Adrenal gland (tissue), 12 donors: ENCODE measurements around the gene UNC13B. TPM values are rescaled to one million over a fixed set of nuclear protein-coding genes. Genes with fewer than 3 reads are reported as not detected.

Experiments used
- DNase-seq, 7 donors: peaks; one replicate each; pipeline ENCODE4 v3.0.0-alpha.2; 2019 to 2020
- H3K27ac ChIP-seq, 5 donors: fragments of 200-600 bp; sonication (generic) in 4 of 5; 1 replicate in 3 of 5; 2 replicates in 2 of 5; pipeline versions ENCODE4 v1.5.1 to v1.8.0; 2016 to 2020; ENCODE audit warnings: mild to moderate bottlenecking in 1 of 5
- H3K27me3 ChIP-seq: fragments of 200-600 bp; 2 replicates; pipeline ENCODE4 v1.8.0; 2021
- H3K36me3 ChIP-seq, 2 donors: fragments of 200-600 bp; replicated peaks in 1 of 2; 1 replicate in 1 of 2; 2 replicates in 1 of 2; pipeline versions ENCODE4 v1.5.1 to v1.8.0; 2018 to 2022
- H3K4me1 ChIP-seq, 2 donors: fragments of 200-600 bp; replicated peaks in 1 of 2; 1 replicate in 1 of 2; 2 replicates in 1 of 2; pipeline versions ENCODE4 v1.5.1 to v1.8.0; 2018 to 2021
- H3K4me3 ChIP-seq, 4 donors: fragments of 200-600 bp; sonication (generic) in 3 of 4; one replicate each; pipeline ENCODE4 v1.5.1; 2016 to 2018
- H3K9me3 ChIP-seq, 3 donors: fragments of 200-600 bp; sonication (generic) in 1 of 3; replicated peaks in 1 of 3; 1 replicate in 2 of 3; 2 replicates in 1 of 3; pipeline versions ENCODE4 v1.5.1 to v1.8.0; 2016 to 2021
- POLR2A ChIP-seq, 2 donors: fragments of 450-650 bp; IDR thresholded peaks; one replicate each; pipeline ENCODE4 v1.6.1; 2017; ENCODE audit warnings: antibody characterized with exemption in 2 of 2, mild to moderate bottlenecking in 2 of 2, moderate library complexity in 1 of 2
- WGBS, 4 donors: extraction: QIAGEN DNeasy Blood & Tissue Kit in 2 of 4; methylation state at CpG; one replicate each; pipeline versions ENCODE4 v1.1.5 to v1.1.7; 2013 to 2017; 5-methylcytosine and 5-hydroxymethylcytosine counted together
- intact Hi-C, 2 donors: fragments of 100-400 bp; cut with DNase I; formaldehyde crosslinking; loops; one replicate each; pipeline versions ENCODE4 v1.14.1 to v1.15.0; 2022 to 2023
- polyA plus RNA-seq, 3 donors: library from polyadenylated mRNA; stranded (reverse); fragments of 200-250 nt in 2 of 3; fragments of 350-450 nt in 1 of 3; fragmentation: Illumina TruSeq in 1 of 3; extraction: RNeasy Lipid Tissue Mini Kit (QIAGEN cat#74804) in 1 of 3; gene quantifications; one replicate each; pipeline ENCODE4 v1.2.3, GENCODE V29; 2013 to 2014
- total RNA-seq, 9 donors: library from RNA; depleted of rRNA in 4 of 9; stranded (reverse); fragments of >200 nt in 4 of 9; fragments of 120-200 nt in 1 of 9; fragmentation: NEBNext Ultra II Directional in 1 of 9; extraction: Animal tissue kit (Norgen Biotek cat#: 25700) in 1 of 9; gene quantifications; one replicate each; pipeline versions ENCODE4 v1.1.0 to v1.2.4, GENCODE V29; 2013 to 2023
- TF ChIP-seq, protein P1 (sequence below), 6 experiments: fragments of 450-650 bp in 4 of 6; fragments of 200-600 bp in 2 of 6; sonication (generic) in 1 of 6; IDR thresholded peaks; 1 replicate in 5 of 6; 2 replicates in 1 of 6; pipeline versions ENCODE4 v1.5.1 to v1.8.0; 2016 to 2021; ENCODE audit warnings: antibody characterized with exemption in 6 of 6, mild to moderate bottlenecking in 2 of 6, moderate library complexity in 1 of 6
- donor health status: healthy with polysubstance abuse.
- donor health status: Bipolar disorder and iron deficiency.
- donor health status: DM: yes; HTN: yes; CAD: no.
- donor health status: DM: no; HTN: no; CAD: no.
- donor health status: DM: no; HTN: no; CAD: no.
- donor health status: DM: yes; HTN: yes; CAD: no.

The UNC13B gene
- total and polyA plus RNA-seq, 12 donors, result 11.1 to 42.2 (median 30.5) TPM

GRCh38 chr9:35114840-35115628 lies 46.8 kb upstream of the UNC13B start:
- intact Hi-C loops, result loop anchor here in 1 of 2 donors (5.0 kb wide), 2 partner anchors 142 to 362 kb away; no protein-coding TSS in a partner anchor
- TF ChIP-seq, protein P1, sequence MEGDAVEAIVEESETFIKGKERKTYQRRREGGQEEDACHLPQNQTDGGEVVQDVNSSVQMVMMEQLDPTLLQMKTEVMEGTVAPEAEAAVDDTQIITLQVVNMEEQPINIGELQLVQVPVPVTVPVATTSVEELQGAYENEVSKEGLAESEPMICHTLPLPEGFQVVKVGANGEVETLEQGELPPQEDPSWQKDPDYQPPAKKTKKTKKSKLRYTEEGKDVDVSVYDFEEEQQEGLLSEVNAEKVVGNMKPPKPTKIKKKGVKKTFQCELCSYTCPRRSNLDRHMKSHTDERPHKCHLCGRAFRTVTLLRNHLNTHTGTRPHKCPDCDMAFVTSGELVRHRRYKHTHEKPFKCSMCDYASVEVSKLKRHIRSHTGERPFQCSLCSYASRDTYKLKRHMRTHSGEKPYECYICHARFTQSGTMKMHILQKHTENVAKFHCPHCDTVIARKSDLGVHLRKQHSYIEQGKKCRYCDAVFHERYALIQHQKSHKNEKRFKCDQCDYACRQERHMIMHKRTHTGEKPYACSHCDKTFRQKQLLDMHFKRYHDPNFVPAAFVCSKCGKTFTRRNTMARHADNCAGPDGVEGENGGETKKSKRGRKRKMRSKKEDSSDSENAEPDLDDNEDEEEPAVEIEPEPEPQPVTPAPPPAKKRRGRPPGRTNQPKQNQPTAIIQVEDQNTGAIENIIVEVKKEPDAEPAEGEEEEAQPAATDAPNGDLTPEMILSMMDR (IDR thresholded peaks at IDR 0.05), result no peak
- TF ChIP-seq POLR2A (IDR thresholded peaks at IDR 0.05), result peak in 1 of 2 donors; percentile 12
- DNase-seq, result peak; percentile 65 to 78 (median 69)
- Histone ChIP-seq H3K27me3 (no peaks in the 10 kb centered on the region), H3K4me3 (peak overlapping the region; percentile 36 to 52 (median 48)), H3K9me3 (no peaks in the 10 kb centered on the region), H3K4me1 (peaks cover 38 to 59% of the 10 kb centered on the region in 2 donors), H3K36me3 (no peaks in the 10 kb centered on the region), H3K27ac (peak overlapping the region; percentile 37 to 83 (median 75))
- WGBS, 4 donors, result 21 to 27% (median 25%) methylated on average over 12 of the region's 12 CpGs

DNA sequence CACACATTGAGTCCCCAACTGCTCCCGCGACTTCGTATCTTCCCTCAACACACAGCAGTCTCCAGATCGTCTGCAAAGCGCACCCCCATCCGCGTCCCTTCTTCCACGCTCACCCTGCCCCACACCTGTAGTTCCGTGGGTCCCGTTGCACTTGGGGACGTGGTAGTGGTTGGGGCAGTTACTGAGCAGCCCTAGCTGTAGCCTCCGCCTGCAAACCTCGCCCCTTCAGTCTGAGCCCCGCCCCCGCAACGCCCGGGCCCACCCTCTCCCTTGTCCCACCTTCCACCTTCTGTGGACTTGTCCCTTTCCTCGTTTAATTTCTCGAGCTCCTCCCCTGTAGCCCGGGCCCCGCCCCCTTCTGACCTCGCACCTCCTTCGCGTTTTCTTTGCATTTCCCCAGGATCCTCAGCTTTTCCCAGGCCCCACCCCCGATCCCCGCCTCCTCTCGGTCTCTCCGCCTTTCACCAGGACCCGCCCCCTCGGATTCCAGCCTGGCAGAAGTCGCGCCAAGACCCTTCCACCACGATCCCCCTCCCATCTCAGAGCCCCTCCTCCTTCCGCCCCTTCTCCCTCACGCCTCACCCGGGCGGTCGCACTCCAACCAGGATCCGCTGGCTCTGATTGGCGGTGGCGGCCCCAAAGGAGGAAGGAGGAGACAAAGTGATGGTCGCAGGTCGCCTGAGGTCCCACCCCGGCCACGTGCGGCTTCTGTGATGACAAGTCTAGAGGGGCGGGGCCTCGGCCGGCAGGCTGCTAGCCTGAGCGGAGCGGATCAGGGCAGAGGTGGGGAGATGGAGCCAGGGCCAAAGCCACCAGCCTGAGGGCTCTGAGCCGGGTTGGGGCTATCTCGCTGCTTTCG lies 45.9 kb upstream of the UNC13B start, which contains the start of gene ATOSB:
Gene ATOSB (minus strand): TSS at position 183 of the 859 bp plus-strand sequence. CDS start 7,588 bp downstream, outside the sequence.
- peaks cover 30 to 50% of the 10 kb centered on the region in 2 donors for H3K4me1 ChIP-seq
- no peaks in the 10 kb centered on the region for H3K27me3 ChIP-seq
- intact Hi-C loops, result loop anchor here (2.0 to 5.0 kb wide), 4 partner anchors 141 to 361 kb away; no protein-coding TSS in a partner anchor
- peak within 1 kb of the TSS; percentile 38 to 52 (median 48) for H3K4me3 ChIP-seq
- TF ChIP-seq, protein P1 (IDR thresholded peaks at IDR 0.05), result no peak
- peak; percentile 31 to 60 for TF ChIP-seq POLR2A (IDR thresholded peaks at IDR 0.05)
- no peaks in the 10 kb centered on the region for H3K9me3 ChIP-seq
- H3K36me3 ChIP-seq, result no peaks in the 10 kb centered on the region
- DNase-seq, result peak; percentile 95 to 99 (median 98)
- H3K27ac ChIP-seq, result peak within 1 kb of the TSS; percentile 37 to 83 (median 75)
- 0 to 2% (median 1%) methylated on average over 32 to 54 of the region's 54 CpGs for WGBS, 4 donors

GRCh38 chr9:35116539-35116897 lies 45.3 kb upstream of the UNC13B start:
- intact Hi-C loops, result loop anchor here (2.0 to 5.0 kb wide), 4 partner anchors 140 to 361 kb away; no protein-coding TSS in a partner anchor
- H3K27ac ChIP-seq, result peak overlapping the region in 4 of 5 donors; percentile 75 to 83 (median 76)
- H3K4me1 ChIP-seq, result peaks cover 30 to 47% of the 10 kb centered on the region in 2 donors

More at GRCh38 chr9:35116539-35116897, 45.3 kb upstream of the UNC13B start:
- TF ChIP-seq, protein P1 (IDR thresholded peaks at IDR 0.05), result no peak
- no peak for TF ChIP-seq POLR2A (IDR thresholded peaks at IDR 0.05)
- Histone ChIP-seq H3K4me3 (peak overlapping the region in 2 of 4 donors; percentile 45 to 52), H3K9me3 (no peaks in the 10 kb centered on the region), H3K27me3 (no peaks in the 10 kb centered on the region), H3K36me3 (no peaks in the 10 kb centered on the region)
- 0% methylated on average over 10 to 12 of the region's 12 CpGs for WGBS, 4 donors
- no peak for DNase-seq
